GM12872 (cell line): ENCODE results near the gene ATP13A3.
A peak's percentile ranks its signal among the peaks of the same experiment; 100 is the strongest.

ENCODE experiments used
- TF ChIP-seq, protein P1 (sequence below): IDR thresholded peaks from 3 replicates; pipeline ENCODE4 v1.5.1; 2011; ENCODE audit warnings: low read depth, mild to moderate bottlenecking, low read length, moderate library complexity; ENCODE audit not compliant: insufficient read depth

The ATP13A3 gene

DNA sequence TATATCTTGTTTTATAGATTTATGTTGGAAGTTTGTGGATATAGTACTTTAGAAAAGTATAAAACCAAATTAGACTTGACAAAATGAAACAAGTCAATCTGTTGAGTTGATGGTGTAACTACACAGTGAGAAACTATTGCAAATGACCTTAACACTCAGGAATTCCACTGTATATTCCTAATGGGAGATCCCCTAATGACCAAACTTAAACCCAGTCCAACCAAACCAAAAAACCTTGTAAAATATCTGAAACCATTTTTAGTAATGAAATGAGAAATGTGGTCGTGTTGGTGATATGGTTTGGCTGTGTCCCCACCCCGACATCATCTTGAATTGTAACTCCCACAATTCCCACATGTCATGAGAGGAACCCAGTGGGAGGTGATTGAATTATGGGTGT is 31.9 kb upstream of the ATP13A3 start:
- TF ChIP-seq, protein P1, sequence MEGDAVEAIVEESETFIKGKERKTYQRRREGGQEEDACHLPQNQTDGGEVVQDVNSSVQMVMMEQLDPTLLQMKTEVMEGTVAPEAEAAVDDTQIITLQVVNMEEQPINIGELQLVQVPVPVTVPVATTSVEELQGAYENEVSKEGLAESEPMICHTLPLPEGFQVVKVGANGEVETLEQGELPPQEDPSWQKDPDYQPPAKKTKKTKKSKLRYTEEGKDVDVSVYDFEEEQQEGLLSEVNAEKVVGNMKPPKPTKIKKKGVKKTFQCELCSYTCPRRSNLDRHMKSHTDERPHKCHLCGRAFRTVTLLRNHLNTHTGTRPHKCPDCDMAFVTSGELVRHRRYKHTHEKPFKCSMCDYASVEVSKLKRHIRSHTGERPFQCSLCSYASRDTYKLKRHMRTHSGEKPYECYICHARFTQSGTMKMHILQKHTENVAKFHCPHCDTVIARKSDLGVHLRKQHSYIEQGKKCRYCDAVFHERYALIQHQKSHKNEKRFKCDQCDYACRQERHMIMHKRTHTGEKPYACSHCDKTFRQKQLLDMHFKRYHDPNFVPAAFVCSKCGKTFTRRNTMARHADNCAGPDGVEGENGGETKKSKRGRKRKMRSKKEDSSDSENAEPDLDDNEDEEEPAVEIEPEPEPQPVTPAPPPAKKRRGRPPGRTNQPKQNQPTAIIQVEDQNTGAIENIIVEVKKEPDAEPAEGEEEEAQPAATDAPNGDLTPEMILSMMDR: no peak

GRCh38 chr3:194517333-194517732 is 30.5 kb upstream of the ATP13A3 start:
- TF ChIP-seq, protein P1: no peak

DNA sequence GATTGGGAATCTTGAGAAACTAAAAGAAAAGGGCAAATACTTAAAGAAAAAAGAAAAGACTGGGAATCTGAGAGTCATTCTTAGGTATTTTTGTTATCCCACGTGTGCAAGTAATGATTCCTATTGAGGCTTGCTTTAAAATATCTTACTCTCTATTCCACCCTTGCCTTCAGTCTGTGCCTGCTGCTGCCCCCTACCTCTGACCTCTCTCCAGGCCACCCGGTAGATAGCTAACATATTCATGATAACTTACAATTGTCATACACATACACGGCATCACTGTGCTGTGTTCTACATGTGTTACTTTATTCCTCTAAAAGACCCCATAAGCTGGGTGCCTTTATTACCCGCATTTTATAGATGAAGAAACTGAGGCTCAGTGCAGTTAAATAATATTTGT is 27.8 kb upstream of the ATP13A3 start:
- TF ChIP-seq, protein P1: peak; percentile 14; the same call in 1 of the 3 replicates

DNA sequence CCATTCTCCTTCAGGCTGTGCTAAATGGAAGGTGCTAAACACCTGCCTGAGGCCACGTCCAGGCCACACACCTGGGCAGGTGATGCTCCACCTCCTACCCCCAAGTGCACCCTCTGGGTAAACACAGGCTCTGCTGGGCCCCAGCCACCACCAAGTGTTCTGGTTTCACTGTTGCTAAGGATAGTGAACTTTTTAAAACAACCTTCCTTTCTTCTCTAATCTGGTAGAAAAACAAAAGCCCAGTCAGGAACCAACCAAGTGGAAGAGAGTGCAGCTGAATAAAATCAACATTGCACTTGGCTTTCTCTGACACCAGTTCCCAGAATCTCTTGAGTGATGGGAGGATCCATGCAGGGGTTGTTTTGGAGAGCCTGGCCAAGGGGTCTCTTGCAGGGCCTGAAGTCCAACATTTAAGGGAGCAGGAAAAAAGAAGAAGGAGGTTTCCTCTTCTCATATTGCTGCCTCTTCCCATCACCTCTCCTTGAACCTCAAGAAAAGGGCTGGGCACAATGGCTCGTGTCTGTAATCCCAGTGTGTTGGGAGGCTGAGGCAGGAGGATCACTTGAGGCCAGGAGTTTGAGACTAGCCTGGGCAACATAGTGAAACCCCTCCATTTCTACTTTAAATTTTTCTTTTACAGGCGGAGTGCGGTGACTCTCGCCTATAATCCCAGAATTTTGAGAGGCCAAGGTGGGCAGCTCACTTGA is 26.2 kb upstream of the ATP13A3 start:
- TF ChIP-seq, protein P1: no peak

DNA sequence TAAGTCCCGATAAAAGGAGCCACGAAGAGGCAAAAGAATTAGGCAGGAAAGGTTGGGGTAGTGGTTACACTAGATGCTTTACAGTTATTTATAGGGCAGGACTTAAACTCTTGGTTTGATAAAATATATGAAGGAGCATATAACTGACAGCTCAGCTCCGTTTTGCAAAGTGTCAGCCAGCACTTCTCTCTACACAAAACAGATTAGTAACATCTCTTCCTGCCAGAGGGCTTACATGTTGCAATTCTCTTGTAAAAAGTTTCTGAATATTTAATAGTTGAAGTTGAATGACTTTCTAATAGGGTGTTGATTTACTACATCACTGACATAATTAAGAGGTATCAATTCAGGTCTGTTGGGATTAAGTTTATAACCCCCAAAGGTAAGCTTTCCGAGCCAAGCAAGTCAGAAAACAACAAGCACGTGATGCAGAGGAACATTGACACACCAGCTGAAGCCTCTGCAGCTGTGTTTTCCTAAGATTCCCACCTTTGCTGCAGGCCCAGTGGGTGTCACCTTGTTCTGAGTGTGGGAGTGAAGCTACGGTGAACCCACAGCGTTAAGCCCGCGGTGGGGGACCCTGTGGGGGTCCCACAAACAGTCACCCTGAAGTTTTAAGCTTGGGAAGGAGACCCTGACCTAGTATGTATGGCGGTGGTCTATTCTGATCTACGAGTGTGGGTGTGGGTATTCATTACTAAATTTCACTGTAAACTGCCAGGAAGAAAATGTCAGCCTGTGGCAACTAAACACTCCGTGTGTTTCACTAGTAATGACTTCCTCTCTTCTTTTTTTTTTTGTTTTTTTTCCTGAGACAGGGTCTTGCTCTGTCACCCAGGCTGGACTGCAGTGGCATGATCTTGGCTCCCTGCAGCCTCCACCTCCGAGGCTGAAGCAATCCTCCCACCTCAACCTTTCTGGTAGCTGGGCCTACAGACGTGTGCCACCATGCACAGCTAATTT is 22.0 kb upstream of the ATP13A3 start:
- TF ChIP-seq, protein P1: no peak

DNA sequence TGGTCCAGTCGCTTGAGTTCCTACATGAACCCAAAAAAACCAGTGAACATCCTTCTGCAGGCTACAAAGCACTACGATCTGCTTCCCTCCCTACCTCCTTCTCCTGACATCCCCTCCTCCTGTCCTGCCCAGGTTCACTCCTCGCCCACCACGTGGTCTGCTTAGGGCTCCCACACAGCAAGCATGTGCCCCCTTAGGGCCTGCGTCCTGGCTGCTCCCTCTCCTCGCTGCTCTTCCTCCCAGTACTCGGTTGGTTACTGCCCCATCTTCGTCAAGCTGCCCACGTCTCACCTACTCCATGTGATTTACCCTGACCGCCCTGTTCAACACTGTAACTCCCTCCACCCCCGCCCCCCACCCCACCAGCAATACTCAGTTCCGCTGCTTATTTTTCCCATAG is 20.8 kb upstream of the ATP13A3 start:
- TF ChIP-seq, protein P1: no peak

DNA sequence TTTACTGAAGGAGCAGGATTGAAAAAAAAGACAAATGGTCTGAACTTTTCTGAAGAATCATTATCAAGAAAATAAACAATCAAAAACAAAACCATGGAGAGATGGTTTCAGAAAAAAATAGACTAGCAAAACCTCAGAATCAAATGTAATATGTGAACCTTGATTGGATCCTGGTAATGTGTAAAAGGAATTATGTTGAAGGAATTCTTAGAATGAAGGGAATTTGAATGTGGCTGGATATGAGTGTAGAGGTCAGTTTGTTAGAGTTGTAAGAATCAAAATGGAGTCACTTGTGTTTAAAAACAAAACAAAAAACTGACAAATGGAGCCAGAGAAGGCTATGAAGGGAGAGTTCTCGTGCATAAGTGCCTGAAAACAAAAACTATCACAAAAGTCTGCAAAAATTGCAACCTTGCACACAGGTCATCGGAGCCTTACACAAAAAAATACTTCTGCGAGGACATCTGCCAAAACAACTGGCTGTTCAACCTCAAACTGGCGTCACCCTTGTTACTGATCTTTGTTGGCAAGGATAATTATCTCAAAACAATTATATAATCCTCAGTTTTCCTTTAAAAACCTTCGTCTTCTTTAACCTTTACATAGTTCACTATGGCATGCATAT is 19.1 kb upstream of the ATP13A3 start:
- TF ChIP-seq, protein P1: no peak
